Esophagus squamous epithelium (tissue), 4 donors: ENCODE results near the gene RIOK3.

ENCODE experiments used
- CTCF ChIP-seq, 6 experiments: fragments of 450-650 bp in 4 of 6; fragments of 200-600 bp in 2 of 6; sonication (generic) in 2 of 6; IDR thresholded peaks; one replicate each; pipeline ENCODE4 v1.5.1; 2016 to 2019; ENCODE audit warnings: antibody characterized with exemption in 6 of 6, mild to moderate bottlenecking in 4 of 6, moderate library complexity in 4 of 6
- POLR2A ChIP-seq, 4 donors: fragments of 450-650 bp; IDR thresholded peaks; one replicate each; pipeline ENCODE4 v1.6.1; 2017; ENCODE audit warnings: antibody characterized with exemption in 4 of 4, mild to moderate bottlenecking in 4 of 4, moderate library complexity in 3 of 4

GRCh38 chr18:23453680-23454058, 582 bp downstream of the RIOK3 start:
- TF ChIP-seq CTCF (IDR thresholded peaks at IDR 0.05) (no peak), POLR2A (IDR thresholded peaks at IDR 0.05) (no peak)
